Left cardiac atrium (tissue), 4 donors: ENCODE results near the gene ZNF497. TPM values are rescaled to one million over a fixed set of nuclear protein-coding genes. Genes with fewer than 3 reads are reported as not detected.
A peak's percentile ranks its signal among the peaks of the same experiment; 100 is the strongest.
"Not testable (repeated sequence)": the region's sequence is repeated elsewhere in the genome, so short reads cannot be mapped to it uniquely, and the experiment has no call there.

Experiments used
- ATAC-seq, 2 donors: fragments of 200-7000 bp; cut with Tn5 transposase; one replicate each; pipeline ENCODE4 v1.9.1; 2020; ENCODE audit warnings: mild to moderate bottlenecking in 2 of 2, moderate library complexity in 2 of 2
- DNase-seq: peaks from one replicate; pipeline ENCODE4 v3.0.0-alpha.2; 2020
- intact Hi-C, 2 donors: fragments of 100-400 bp; cut with DNase I; formaldehyde crosslinking; loops; one replicate each; pipeline versions ENCODE4 v1.14.1 to v1.15.1; 2022 to 2023
- total RNA-seq, 2 donors: library from RNA; stranded (reverse); fragmentation: NEBNext Ultra II Directional; extraction: Animal tissue kit (Norgen Biotek cat#: 25700); gene quantifications; one replicate each; pipeline ENCODE4 v1.2.1, GENCODE V29; 2021
- donor health status: DM: no; HTN: yes; CAD: no.
- donor health status: DM: no; HTN: yes; CAD: no; lungs with severe emphysema.
- donor health status: DM: yes; HTN: yes; CAD: no.
- donor health status: Dilated cardiomyopathy.

ZNF497 gene
- total RNA-seq, 2 donors from 2014 or later = 0.37 to 0.41 TPM

DNA sequence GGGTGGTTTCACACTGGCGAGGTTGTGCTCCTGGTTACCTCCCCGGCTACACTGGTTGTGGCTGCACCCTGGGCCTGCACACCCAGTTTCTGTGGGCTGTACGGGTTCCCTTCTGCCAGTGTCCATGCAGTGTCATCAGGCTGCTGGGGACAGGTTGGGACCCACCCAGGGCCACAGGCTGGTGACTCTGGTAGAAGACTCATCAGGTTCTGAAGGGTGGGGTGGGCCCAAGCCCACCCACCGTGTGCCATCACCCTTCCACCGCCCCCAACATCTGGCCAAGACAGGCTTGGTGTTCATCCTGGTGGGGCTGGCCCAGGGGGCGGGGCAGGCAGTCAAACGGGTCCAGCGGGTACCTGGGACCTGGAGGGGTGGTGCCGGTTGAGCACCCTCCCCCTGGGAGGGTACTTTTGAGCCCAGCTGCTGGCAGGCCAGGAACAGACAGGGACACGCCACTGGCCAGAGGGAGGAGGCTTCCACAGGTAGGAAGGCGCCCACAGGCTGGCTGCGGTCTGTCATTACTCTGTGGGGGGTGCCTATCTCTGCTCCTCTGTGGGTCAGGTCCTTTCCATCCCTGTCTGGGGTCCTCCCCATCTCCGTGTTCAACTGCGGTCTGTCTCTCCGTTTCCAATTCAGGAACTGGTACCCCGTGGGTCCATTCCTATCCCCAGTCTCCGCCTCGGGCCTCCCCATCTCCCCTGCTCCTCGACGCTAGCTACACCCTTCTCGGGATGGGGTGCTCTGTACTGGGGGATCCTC is 32.8 kb upstream of the ZNF497 start, which contains the start of gene RNF225:
Gene RNF225, plus strand, starts transcription at position 437 of the 759 bp plus-strand sequence. CDS start 434 bp downstream, outside the sequence.
- intact Hi-C loops = no loop called here
- ATAC-seq (peak in 1 of 2 donors; percentile 11), DNase-seq (no peak)

DNA sequence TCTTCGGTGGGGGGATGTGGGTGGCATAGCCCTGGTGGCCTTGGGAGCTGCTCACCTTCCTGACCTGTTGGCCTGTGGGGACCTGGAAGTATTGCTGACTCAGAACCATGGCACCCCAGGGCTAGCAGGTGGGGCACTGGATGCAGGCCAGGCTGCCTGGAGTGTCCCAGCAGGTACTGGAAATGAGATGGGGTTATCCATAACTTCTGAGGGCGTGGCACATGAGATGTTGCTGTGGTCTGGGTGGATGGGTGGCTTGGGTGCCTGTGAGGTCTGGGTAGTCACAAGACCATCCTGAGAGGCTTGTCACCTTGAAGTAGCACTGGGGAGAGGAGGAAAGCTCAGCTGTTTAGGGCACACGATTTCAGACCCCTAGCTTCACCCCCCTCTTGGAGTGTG is 32.3 kb upstream of the ZNF497 start:
- DNase-seq (no peak), ATAC-seq (no peak)
- intact Hi-C loops = no loop called here

DNA sequence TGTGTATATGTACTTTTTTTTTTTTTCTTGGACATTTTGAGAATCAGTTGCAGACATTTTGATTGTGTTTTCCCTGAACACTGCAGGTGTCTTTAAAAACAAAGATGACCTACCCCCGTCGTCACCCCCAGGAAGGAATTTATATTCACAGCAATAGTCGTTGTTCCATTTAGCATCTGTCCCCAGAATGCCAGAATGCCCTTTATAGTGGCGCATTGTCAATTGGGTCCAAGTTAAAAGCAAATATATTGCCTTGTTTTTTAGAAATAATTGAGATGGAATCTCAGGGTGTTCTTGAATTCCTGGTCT is 31.1 kb upstream of the ZNF497 start:
- no peak for ATAC-seq
- intact Hi-C loops = no loop called here
- no peak for DNase-seq

DNA sequence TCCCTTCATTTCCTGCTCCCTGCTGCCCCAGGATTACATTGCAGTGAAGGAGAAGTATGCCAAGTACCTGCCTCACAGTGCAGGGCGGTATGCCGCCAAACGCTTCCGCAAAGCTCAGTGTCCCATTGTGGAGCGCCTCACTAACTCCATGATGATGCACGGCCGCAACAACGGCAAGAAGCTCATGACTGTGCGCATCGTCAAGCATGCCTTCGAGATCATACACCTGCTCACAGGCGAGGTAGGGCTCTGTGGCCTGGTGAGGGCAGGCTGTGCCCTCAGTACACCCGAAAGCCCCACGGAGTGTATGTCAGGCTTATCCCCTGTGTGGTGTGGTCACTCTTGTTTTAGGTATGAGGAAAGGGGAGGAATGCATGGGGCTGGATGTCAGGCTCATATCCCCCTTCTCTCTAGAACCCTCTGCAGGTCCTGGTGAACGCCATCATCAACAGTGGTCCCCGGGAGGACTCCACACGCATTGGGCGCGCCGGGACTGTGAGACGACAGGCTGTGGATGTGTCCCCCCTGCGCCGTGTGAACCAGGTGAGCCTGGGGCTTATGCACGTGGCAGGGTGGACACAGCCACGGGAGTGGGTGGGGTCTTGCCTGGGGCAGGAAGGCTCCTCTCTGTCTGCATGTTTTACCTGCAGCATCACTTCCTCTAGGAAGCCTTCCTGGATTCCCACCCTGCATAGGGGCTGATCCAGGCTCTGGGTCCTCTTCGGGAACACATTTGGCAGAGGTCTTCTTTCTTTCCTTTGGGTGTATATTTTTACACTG is 30.6 kb upstream of the ZNF497 start:
- intact Hi-C loops = no loop called here
- DNase-seq (no peak), ATAC-seq (no peak)

DNA sequence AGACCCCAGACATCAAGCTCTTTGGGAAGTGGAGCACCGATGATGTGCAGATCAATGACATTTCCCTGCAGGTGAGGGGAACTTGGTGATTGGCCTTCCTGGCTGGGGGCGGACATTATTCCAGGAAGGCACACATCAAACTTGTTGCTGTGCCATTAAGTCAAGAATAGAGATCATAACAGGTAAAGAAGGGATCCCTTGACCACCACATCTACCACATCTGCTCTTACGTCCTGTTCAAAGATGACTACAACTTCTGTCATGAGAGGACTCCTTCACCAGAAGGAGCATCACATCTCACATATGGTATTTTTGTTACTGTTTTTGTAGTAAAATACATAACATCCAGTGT is 25.6 kb upstream of the ZNF497 start:
- DNase-seq = no peak
- ATAC-seq = no peak
- intact Hi-C loops = no loop called here

DNA sequence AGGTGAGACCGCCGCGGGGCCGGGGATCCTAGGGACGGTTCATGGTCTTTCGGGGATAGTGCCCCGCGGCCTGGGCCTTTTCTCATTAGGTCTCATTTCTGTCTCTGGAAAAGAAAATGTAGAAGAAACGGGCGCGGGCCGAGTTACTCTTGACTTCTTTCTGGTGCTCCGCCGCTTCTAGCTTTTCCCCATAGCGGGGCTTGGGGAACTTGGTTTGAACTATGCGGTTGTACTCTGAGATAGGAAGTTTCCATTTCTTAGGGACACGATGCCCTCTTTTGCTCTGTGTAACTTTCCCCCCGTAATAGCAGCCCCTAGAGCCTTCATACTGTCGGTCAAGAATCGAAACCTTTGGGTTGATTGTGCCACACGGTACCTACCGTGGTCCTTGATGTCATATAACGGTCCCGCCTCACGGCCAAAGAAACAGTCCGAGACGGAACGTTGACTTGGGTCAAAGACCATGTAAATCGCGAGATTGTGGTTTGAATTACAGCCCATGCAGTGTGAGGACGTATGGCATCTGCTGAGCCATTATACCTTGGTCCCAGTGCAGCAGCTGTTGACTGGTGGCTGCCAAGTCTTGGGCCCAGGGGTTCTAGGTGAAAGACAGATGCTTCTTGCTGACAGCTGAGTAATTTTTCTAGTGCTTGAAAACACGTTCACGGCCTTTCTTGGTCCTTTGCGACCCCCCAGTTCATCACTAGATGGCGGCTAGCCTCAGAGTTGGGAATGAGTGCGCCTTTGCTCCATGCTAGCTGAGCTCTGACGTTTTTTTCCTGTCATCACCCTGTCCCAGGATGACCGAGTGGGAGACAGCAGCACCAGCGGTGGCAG is 25.0 kb upstream of the ZNF497 start:
- intact Hi-C loops = no loop called here
- DNase-seq (no peak), ATAC-seq (no peak)

DNA sequence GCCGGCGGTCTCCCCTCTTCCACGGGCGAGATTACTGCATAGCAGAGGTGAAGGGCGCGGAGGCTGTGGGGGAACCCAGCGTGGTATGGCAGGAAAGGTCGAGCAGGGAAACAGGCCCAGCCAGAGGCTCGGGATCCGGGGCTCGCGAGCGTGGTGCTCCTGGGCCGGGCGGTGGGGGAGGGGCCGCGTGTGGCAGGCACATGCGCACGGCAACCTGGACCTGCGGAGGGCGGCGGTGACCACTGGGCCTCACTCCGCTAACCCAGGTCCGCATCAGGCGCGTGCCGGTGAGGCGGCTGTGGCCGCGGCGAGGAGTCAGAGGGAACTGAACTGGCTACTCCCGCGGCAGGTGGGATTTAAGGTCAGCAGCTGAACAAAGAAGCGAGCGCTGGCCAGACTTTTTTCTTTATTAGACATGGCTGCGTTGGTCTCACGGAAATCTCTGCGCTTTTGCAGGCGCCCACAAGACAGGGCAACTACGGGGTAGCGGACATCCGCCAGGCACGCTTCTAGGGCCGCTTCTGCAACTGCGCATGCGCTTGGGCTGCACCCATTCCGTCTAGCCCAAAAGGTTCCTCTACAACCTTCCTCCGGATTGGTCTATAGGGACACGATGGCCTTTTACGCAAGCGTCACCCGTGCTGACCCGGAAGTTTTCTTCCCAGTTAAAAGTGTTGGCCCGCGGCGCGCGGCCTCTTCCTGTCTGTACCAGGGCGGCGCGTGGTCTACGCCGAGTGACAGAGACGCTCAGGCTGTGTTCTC is 24.2 kb upstream of the ZNF497 start, which contains the start of gene RPS5:
Gene RPS5, plus strand, starts transcription at position 694 of the 762 bp plus-strand sequence. CDS start 869 bp downstream, outside the sequence.
- DNase-seq (peak; percentile 95), ATAC-seq (peak; percentile 95 to 97)
- intact Hi-C loops = no loop called here

DNA sequence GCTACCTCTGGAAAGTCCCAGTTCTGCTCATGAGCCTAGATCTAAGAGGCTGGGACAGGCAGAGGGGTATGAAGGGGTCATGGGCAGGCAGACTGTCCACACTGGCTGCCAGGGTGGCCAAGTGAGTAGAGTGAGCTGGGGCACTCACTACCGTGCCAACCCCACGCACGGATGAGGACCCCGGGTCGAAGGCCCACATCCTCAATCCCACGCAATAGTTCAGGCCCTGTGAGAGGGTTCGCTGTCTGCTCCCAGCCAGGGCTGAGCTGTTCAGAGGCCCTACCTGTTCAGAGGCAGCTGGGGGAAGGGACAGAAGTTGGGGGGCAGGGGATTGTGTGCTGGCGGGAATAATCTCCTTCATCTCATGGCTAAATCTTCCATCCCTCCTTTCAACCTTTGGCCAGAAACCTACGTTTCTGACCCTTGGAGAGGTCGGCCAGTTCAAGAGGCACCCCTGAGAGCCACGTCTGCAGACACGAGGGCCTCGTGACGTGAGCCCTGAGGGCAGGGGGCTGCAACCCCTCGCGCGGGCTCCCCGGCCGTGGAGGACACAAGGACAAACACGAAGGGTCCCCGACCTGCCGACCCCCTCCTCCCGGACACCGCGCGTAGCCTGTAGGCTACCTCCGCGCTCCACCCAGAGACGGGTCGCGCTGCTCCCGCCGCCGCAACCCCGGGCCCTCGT is 23.5 kb upstream of the ZNF497 start:
- peak; percentile 46 for DNase-seq
- ATAC-seq = peak; percentile 16 to 23
- intact Hi-C loops = no loop called here

DNA sequence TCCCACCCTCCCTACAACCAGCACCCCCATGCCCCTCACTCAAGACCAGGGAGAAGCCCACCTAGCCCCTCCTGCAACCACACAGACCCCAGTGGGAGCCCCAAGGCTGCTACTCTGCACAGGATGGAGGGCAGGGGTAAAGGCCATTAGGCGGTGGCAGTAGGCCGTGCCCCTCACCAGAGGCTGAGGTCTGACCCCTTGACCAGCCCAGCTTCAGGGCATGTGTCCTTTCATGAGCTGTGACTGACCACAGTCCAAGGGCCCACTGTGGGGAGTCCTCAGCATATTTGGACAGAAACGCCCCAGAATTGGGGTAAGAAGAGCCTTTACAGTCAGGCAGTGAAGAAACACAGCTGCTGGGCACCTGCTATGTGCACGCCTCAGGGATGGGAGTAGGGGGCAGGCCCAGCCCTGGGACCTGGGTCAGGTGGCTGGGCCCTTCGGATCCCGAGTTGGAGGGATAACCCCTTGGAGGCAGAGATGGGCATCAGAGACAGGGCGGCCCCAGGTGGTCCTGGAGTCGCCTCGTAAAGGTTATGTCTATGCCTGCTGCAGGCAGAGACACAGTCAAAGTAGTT is 22.9 kb upstream of the ZNF497 start:
- ATAC-seq (no peak), DNase-seq (no peak)
- intact Hi-C loops = no loop called here

DNA sequence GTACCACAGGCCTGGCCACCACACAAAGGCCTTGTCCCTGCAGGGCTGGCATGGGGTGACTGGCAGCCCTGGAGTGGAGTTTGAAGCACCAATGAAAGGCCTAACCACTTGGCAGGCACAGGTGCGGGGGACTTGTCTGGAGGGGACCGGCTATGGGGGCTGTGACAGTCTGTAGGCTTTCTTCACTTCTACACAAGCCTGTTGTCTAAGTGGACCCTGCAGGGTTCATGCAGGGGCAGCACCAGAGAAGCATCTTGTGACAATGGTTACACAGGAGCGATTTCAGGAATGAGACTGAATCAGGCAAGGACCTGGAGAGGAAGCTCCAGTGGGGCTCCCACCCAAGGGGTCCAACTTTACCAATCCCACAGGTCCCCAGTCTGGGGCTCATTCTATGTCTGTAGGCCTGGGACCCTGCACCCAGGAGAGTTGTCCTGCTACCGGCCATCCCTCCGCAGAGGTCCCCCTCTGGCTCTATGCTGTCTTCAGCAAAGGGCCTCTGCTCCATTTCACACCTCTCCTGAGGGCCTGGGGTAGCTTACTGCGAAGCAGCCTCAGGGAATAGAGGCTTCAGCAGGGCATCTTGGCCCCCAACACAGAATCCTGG is 20.5 kb upstream of the ZNF497 start:
- ATAC-seq (no peak), DNase-seq (no peak)
- intact Hi-C loops = no loop called here

DNA sequence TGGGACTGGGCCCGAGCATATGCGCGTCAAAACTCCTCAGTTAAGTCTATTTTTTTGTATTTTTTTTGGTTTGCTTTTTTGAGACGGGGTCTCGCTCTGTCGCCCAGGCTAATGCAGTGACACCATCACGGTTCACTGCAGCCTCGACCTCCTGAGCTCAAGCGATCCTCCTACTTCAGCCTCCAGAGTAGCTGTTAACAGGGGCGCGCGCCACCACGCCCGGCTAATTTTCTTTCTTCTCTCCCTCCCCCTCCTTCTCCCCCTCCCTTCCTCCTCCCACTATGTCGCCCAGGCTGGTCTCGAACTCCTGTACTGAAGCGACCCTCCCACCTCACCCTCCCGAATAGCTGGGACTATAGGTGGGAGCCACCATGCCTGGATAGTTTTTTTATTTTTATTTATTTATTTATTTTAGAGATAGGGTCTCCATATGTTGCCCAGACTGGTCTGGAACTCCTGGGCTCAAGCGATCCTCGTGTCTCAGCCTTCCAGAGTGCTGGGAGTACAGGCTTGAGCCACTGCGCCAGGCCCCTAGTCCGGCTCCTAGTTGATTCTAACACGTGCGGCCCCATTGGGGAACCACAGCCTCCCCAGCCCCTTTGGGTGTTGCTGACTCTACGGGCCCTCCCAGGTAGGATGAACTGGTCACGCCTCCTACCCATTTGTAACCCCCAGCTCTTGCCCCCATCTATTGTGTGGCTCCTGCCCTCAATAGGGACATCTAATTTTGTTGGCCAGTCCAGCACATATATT is 19.1 kb upstream of the ZNF497 start:
- ATAC-seq = no peak
- intact Hi-C loops = no loop called here
- no peak for DNase-seq

DNA sequence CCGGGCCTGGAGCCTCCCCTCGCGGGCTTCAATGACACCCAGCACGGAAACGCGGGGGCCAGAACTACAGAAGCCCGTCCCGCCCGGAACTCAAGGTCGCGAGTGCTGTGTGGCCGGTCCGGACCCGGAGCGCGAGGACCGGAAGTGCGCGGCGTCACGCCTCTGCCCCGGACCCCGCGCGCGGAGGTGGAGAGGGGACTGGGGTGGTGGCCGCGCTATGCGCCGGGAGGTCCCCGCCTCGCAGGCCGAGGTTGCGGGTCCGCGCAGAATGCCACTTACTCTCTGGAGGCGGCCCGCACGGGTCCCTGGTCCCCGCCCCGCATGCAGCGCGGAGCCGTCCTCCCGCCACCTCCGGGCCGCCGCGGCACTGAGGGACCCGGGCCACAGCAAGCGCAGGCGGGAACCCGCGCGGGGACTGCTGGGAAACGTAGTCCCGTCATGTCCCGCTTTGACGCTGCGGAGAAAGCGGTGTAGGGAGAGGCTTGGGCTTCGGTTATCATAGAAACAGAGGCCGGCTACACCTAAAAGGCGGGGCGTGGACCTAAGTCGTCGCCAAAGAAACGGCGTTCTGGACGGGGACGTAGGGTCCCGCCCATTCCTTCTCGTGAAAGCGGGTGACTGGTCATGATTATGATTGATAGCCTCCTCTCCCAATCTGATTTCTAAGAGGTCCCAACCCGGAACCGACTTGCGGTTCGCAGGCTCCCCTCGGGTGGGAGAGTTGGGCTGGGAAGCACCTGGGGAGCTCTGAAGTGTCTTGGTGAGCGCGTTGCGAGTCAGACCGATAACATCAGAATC is 18.3 kb upstream of the ZNF497 start, which contains the start of gene ZNF837:
Gene ZNF837, minus strand, starts transcription at position 369 of the 798 bp plus-strand sequence. CDS start 11,698 bp downstream, outside the sequence.
- peak; percentile 96 for ATAC-seq
- DNase-seq = peak; percentile 99
- intact Hi-C loops = no loop called here

DNA sequence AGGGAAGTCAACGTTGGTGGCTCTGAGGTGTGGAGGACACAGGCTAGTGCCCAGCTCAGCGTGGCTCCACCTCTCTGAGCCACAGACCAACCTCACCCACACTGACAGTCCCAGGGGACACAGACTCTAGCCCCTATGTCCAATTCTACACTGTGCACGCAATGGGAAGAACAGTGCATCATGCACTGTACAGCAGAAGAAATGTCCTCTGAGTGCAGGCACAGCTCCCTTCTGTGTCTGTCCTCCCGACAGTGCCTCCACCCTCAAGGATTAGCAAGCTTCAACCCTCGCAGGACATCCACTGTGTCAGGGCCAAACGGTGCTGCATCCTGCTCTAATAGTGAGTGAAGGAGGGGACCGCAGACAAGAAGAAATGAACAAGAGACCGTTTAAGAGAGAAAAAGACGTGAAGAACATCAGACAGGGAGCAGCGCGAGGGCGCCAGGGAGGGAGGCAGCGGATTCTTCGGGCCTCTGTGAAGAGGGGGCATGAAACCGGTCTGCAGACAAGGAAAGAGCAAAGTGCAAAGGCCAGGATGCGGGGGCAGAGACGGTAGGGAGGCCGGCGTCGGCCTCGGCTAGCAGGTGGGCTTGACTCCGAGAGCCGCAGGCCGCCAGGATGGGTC is 17.6 kb upstream of the ZNF497 start:
- DNase-seq (no peak), ATAC-seq (no peak)
- intact Hi-C loops = no loop called here

DNA sequence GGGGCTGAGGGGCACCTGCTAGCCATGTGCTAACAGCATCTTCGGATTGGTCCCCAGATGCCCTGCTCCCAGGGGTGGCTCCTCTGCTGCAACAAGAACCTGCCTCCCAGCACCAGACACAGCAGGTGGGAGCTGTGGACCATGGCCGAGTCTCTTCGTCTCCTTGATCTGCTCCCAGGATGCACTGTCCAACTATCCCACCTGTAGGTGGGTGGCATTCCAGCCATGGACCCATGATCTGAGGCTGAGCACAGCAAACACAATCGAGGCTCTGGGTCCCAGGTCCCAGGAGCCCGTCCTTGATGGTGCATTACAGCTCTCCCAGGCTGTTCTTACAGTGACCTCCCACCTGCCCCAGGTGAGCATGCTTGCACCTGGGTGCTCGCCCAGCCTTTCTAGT is 16.7 kb upstream of the ZNF497 start:
- ATAC-seq (no peak), DNase-seq (no peak)
- intact Hi-C loops = no loop called here

DNA sequence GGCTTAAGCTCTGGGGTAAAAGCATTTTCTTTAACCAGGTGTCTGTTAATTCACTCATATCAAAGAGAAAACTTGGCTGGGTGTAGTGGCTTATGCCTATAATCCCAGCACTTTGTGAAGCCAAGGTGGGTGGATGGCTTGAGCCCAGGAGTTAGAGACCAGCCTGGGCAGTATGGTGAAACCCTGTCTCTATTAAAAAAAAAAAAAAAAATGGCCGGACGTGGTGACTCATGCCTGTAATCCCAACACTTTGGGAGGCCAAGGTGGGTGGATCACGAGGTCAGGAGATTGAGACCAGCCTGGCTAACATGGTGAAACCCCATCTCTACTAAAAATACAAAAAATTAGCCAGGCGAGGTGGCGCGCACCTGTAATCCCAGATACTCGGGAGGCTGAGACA is 14.2 kb upstream of the ZNF497 start:
- intact Hi-C loops, DNase-seq, ATAC-seq: not testable (repeated sequence)

DNA sequence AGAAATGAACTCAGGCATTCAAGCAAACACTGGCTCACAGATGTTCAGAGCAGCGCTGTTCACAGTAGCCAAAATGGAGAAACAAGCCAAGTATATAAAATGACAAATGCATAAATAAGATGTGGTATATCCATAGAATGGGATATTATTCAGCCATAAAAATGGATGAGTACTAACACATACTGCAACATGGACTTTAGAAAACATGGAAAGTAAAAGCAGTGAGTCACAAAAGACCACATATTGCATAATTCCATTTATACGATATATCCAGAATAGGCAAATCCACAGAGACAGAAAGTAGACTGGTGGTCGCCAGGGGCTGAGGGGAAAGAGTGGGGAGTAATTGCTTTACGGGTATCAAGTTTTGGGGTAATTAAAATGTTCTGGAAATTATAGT is 11.6 kb upstream of the ZNF497 start:
- intact Hi-C loops = no loop called here
- ATAC-seq = no peak

More for the DNA sequence above, 11.6 kb upstream of the ZNF497 start:
- no peak for DNase-seq
